Right renal cortex interstitium (tissue), 3 donors: ENCODE results near the gene PCSK4. TPM values are rescaled to one million over a fixed set of nuclear protein-coding genes. Genes with fewer than 3 reads are reported as not detected.
A peak's percentile ranks its signal among the peaks of the same experiment; 100 is the strongest.
"Not testable (repeated sequence)": the region's sequence is repeated elsewhere in the genome, so short reads cannot be mapped to it uniquely, and the experiment has no call there.

Experiments
- DNase-seq, 3 donors: peaks; one replicate each; pipeline ENCODE4 v3.0.0-alpha.2; 2013; ENCODE audit warnings: low read depth in 3 of 3, low spot score in 2 of 3
- polyA plus RNA-seq, 3 donors: library from polyadenylated mRNA; unstranded; fragments of 120-200 nt; gene quantifications; one replicate each; pipeline ENCODE4 v1.2.1, GENCODE V29; 2013; ENCODE audit not compliant: insufficient read length in 3 of 3

The PCSK4 gene
- polyA plus RNA-seq, 3 donors: 2.7 to 4.4 (median 3.3) TPM

DNA sequence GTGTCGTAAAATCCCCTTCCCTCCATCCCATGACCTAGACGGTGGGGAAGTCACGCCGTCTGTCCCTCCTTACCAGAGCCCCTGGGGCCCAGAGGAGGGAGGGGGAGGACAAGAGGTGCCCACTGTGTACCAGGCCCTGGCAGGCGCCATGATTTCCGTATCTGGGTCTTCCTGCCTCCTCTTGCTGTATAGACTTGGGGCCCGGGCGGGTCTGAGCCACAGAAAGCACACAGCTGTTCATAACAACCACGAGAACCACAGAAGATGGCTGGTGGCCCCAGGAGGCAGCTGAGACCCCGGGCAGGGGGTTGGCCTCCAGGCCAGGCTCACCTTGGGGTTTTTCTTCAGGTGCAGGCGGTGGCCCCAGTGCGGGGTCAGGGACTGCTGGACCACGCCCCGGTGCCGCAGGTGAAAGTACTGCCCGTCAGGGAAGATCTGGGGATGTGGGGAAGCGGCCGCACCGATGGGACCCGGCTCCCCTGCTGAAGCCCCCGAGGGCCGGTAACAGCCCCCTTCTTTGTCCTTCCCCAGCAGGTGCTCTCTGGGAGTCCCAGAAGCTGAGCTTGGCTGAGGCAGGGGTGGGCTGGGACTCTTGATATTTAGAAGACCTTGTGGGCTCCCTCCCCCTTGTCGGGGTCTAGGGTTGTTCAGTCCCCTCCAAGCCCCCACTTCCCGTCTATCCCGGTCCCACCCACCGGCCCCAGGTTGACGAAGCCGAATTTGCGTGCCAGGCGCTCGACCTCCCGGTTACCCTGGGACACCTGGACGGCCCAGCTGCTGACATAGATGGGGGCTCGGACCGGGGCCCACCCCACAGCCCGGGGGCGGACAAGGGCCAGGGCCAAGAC, 463 bp downstream of the PCSK4 start:
- no peak for DNase-seq

DNA sequence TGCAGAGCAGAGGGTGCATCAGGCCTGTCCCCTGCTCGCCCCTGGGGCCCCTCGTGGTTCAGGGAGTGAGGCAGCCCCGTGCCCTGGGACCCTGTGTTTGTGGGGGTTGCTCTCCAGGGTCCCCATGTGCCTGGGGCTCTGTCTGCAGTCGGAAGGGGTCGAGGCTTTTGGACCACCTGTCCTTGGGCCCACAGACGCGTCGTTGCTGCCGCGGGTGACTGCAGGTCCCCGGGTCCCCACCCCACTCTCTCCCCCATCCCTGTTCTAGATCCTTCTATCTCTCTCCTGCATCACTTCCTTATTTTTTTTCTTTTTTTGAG, 1.9 kb downstream of the PCSK4 start:
- no peak for DNase-seq

DNA sequence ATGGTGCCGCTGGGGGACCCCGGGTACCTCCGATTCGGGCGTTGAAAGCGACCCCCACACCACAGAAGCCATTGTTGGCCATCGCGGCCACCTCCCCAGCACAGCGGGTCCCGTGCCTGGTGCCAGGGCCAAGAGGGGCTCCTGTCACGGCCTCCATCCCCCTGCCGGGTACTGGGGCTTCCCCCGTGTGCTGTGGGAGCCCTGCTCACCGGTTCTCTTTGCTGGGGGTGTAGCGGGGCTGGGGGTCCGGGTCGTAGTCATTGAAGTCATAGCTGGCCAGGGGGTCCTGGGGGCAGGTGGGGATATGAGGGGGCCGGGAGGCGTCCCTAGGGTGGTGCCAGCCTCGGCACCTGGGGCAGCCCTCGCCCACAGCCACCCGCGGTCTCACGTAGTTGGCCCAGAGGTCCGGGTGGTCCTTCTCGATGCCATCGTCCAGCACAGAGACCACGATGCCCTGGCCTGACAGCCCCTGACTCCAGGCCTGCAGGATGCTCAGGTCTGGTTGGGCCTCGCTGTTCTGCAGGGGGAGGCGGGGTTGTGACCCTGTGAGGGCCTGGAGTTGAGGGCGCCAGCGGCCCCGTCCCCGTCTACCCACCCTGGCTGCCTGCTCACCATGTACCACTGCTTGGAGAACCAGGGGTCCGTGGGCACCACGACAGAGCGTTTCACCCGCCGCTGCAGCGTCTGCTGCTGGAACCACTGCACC, 2.4 kb downstream of the PCSK4 start:
- DNase-seq: no peak

DNA sequence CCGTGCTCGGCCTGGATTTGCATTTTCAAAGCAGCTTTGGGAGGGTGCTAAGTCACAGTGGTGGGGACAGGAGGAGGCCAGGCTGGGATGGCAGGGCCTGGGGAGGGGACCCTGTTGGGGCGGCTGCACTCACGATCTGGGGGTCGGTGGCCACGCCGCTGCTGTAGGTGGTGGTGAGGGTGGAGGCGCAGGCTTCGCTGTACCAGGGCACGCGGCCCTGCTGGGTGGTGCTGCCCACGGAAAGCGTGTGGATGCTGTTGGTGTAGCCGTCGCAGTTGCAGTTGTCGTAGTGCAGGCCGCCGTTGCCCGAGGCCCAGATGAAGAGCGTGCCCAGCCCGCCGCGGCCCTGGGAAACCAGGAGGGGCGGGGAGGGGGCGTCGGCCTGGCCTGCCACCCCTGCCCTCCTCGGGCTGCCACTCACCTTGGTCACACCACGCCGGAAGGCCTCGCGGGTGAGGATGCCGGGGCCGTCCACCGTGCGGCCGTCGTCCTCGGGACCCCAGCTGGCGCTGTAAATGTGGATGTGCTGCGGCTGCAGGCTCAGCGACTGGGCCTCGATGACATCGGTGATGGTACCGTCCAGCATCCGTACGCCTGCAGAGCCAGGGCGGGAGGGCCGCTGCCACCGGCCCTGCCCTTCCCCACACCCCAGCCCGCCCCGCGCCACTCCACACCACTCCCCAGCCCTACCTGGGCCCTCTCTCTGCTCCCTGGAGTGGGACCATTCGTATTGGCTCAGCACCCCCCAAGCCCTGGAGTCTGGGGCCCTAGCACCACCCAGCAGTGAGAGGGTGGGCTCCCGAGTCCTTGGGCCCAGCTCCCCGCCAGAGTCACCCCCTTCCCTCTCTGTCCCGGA, 3.2 kb downstream of the PCSK4 start:
- DNase-seq: no peak

DNA sequence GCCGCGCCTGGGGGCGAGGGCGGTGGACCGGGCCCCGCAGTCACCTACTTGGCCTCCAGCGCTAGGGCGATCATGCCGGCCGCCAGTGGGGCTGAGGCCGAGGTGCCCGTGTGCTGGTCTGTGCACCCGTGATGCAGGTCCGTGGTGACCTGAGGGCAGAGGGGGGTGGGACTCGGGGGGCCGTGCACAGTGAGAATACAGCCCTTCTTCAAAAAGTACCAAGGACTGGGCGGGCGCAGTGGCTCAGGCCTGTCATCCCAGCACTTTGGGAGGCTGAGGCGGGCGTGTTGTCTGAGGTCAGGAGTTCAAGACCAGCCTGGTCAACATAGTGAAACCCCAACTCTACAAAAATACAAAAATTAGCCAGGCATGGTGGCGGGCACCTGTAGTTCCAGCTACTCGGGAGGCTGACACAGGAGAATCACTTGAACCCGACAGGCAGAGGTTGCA, 6.1 kb downstream of the PCSK4 start:
- DNase-seq: no peak

DNA sequence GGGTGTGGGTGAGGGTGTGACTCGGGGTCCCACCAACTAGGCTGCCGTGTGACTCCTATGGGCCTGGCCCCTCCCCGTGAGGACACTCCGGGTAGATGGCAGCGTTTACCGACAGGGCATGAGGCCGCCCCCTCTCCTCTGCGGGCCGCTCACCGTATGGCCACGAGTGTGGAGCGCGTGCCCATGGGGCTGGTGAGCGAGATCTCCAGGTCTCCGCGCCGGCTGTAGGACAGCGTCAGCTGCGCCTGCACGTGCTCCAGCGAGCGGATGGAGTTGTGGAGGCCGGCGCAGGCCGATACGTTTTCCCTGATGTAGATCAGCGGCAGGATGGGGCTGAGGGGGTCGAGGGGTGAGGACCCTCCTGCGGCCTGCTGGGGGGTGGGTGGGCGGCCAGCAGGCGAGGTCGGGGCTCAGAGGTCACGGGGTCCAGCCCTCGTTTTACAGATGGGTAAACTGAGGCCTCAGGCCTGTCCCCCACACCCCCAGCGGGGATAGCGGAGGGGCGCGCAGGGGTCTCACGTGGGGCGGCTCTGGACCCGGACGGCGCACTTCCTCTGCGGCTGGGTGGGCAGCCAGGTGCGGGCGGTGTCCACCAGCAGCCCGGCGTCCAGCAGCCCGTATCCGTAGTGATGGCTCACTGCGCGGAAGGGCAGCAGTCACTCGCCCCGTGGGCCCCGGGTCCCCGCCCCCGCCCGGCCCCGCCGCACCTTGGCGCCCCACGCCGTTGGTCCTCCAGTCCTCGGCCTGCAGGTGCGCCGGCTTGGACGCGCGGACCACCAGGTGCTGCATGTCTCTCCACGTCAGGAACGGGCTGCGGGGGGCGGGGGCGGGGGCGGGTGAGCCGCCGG, 6.8 kb downstream of the PCSK4 start:
- no peak for DNase-seq

DNA sequence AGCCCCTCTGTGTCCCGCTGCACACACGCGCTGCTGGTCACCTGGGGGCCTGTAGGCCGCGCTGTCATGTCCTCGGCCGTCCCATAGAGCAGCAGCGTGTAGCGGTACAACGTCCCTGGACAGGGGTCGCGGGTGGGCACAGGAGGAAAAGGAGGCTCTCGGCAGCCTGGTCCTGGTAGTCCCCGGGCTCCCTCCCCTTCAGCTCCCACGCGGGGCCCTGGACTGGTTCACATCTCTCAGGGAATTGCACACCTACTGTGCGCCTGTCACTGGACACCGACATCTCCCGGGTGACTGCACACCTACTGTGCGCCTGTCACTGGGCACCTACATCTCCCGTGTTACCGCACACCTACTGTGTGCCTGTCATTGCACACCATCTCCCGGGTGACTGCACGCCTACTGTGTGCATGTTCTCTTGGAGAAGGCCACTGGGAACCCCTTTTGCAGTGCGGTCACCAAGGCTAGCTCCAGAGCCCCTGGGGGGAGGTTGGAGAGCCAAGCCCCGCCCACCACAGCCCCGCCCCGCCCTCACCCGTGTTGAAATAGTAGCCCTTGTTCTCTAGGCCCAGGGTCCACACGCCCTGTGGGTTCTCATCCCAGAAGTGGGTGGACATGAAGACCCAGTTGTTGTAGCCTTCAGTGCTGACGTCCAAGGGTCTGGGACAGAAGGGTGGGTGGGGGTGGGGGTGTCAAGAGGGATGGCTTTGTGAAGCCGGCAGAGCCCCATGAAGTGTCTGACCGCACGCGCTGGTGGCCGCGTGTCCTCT, 7.6 kb downstream of the PCSK4 start:
- no peak for DNase-seq

DNA sequence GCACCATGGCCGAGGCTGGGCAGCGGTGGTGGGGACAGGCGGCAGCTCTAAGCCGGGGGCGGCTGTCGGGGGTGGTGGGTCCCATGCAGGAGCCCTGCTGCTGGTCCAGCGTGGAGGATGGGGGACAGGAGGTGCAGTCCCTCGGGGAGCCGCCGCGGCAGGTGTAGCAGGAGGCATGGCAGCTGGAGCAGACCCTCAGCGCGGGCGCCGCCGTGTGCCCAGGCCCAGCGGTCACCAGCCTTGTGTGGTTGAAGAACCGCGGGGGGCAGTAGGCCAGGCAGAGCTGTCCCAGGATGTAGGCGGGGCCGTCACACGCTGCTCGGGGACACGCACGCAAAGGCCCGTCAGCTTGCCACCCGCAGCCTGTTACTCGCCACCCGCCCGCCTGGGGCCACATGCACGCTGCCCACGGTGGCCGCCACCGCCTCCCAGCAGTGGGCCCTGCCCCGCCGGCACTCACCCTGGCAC, 8.2 kb downstream of the PCSK4 start:
- DNase-seq: no peak

DNA sequence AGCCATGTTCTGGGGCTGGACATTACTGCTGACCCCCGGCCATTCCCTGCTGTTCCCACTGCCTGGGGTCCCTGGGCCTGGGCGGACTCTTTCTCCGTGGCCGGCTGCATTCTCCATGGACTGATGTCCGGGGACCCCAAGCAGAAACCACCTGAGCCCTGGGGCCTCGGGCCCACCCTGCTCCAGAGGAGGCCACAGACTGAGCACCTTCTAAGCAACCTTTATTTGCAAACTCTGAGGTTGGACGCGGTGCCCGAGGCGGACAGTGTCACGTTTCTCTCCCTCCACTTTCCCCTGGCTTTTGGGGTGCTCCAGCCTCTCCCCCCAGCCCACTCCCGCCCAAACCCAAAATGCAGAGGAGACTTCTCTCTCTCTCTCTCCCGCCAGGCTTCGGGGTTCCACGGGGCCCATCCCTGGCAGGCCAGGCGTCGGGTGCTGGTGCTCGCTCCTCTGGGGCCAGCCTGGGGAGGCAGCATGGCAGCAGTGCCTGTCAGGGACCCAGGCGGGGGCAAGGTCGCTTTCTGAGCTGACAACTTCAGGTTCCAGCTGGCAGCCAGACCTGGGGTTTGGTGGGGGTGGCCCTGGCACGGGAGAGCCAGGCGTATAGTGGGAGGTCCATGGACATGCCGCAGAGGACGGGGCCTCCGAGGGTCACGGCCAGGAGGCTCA, 8.8 kb downstream of the PCSK4 start:
- no peak for DNase-seq

DNA sequence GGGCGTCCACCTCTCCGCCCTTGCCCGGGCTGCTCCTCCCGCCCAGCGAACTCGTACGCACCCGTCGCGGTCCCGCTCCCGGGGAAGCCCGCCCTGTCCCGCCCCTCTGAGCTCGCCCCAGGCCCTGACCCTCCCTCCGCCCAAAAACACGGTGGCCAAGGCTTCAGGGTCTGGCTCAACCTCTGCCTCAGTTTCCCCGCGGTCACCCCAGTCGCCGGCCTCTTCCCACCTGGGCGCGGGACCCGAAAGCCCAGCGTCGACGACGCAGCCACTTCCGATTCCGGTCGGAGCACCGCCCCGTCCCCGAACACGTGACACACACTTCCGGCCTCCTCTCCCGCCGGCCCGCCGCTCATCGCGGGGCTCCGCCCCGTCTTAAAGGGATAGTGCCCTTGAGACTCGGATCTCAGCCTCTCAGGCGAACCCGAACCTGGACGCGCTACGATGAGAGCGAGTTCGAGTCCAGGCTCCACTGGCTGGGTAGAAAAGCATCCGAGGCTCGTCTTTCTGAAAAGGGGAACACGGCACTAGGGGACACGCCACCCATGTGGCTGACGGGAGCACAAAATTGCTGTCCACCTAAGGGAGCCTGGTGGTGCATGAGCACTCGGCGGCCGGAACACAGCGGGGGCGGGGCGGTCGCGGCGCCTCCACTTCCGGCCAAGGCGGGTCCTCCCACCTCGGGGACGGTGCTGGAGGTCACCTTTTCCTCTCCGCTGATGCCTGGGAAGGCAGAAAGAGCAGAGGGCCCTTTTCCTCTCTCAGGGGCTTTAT, 11.0 kb downstream of the PCSK4 start, which contains the start of gene C19orf25:
C19orf25 (minus strand) TSS at position 282 of the 774 bp plus-strand sequence. CDS start 312 bp downstream, outside the sequence.
- peak; percentile 79 to 89 (median 86) for DNase-seq

DNA sequence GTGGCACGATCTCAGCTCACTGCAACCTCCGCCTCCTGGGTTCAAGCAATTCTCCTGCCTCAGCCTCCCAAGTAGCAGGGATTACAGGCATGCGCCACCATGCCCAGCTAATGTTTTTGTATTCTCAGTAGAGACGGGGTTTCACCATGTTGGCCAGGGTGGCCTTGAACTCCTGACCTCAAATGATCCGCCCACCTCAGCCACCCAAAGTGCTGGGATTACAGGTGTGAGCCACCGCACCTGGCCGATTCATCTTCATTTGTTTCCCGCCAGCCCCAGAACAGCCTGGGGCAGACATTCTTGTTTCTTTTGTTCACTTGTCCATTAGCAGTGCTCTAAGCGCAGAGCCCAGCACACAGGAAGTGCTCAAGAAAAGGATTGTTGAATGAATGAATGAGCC, 13.1 kb downstream of the PCSK4 start:
- DNase-seq: not testable (repeated sequence)

DNA sequence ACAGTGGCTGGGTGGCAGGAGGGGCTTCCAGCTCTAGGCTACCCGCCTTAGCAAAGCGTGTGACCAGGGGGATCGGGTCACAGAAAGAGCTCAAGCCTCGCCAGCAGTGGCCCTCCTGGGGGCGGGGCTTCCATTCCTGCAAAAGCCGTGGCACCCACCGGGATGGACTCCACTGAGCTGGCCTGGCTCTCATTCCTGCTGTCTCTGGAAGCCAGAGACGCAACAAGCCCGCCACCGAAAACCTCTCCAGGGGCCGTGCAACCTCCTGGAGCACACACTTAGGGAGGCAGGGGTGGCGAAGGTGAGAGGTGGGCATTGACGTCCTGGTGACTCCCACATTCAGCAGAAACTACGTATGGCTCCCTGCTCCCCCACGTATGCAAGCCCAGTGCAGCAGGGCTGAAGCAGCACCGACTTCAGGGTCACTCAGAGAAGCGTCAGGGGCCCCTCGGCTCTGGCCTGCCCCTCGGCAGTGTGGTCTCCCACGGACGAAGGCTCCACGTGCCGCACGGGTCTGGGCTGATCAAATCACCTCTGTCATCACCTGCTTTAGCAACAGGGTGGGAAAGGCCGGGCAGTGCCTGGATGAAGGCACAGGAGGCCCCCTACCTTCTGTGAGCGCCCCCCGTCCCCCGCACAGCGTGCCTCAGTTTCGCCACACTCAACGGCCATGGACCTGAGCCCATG, 14.3 kb downstream of the PCSK4 start:
- DNase-seq: no peak

DNA sequence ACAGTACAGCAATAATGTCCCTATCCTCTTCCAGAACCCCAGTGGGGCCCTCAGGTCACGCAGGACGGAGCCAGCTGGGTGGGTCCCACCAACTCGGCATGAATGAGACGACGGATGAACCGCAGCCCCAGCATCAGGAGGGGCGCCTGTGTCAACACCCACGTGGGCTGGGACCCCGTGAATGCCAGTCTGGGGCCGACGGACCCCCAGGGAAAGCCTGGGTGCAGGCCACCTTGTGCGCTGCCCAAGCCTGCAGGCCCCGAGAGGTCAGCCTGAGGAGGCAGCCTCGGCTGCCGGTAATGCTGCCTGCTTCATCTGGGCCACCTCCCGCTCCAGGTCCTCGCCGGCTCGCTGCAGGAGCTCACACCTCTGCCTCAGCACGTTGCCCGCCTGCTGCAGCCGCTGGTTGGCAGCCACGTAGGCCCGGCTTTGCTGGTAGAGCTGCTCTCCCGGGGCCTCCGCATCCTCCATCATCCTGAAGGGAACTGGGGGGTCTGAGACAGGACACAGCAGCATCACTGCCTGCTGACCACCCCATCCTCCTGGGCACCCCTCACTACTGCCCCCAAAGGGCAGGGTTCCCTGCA, 15.3 kb downstream of the PCSK4 start:
- no peak for DNase-seq

DNA sequence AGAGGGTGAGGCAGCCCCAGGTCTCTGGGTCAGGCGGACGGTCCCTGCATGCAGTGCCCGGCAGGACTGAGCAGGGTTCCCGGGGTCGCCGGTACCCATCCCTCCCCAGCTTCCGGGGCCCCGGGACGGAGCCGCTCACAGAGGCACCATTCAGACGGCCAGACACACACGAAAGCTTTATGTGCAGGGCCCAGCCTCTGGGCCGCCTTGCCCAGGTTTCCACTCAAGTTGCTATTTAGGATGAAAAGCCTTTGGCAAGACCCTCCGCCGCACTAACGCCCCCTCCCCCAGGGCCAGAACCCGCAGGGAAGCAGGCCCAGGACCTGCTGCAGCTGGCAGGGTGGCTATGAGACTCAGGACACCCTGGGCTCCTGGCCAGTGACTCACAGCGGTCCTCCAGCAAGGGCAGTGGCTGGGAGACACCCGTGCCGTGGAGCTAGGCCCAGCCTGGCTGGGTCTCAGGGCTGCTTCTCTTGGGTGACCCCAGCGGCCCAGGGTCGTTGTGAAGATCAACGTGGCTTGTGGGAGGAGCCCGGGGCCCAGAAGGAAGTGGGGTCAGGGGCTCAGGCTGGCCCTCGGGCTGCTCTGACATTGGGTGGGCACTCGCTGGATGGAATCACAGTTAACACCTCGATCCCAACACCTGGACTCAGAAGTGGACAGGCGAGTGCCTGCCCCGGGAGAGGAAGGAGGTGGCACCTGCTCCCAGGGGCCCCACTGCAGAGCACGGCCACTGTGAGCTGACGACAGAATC, 16.0 kb downstream of the PCSK4 start:
- no peak for DNase-seq

DNA sequence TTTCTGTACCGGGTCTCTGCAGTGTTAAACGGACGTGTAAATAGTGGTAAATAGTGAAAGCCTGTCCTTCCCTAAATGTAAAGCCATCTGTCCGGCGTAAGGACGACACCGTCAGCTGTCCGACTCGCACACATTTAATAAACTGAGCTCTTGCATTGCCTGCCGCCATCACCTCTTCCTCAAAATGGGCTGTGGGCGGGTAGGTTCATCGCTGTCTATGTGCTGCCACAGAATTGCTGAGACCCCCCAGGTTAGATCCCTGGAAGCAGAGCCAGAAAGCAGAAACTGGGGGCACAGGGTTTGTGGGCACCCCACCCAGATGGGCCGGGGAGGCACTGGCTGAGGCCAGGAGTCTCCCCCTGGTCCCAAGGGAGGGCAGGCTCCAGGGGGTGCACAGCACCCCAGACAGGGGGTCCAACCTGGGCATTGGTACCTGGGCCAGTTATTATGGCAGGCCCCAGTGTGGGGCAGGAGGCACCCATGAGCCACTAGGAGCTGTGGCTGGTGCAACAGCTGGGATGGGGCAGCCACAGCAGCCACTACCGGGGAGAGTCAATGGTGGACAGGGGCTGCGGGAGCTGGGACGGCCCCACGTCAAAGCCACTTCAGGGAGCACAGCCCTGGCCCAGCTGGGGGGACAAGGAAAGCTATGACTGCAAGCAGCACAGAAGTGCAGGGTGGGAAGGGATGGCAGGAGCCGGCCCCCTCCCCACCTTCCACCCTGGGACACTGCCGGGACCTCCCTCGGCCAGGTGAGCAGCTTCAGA, 16.9 kb downstream of the PCSK4 start:
- no peak for DNase-seq
